Heart left ventricle (tissue), 16 donors: Measurements from ENCODE around the gene NPPC. TPM values are rescaled to one million over a fixed set of nuclear protein-coding genes. Genes with fewer than 3 reads are reported as not detected.

ENCODE experiments used
- ATAC-seq, 4 donors: fragments of 200-7000 bp; cut with Tn5 transposase; one replicate each; pipeline ENCODE4 v1.9.1; 2020 to 2022; ENCODE audit warnings: moderate library complexity in 4 of 4, mild to moderate bottlenecking in 3 of 4, moderate number of reproducible peaks in 1 of 4
- DNase-seq, 5 donors: peaks; one replicate each; pipeline ENCODE4 v3.0.0-alpha.2; 2020
- H3K27ac ChIP-seq, 12 donors: fragments of 200-600 bp; sonication (generic) in 4 of 12; one replicate each; pipeline versions ENCODE4 v1.5.0 to v1.8.0; 2016 to 2022; ENCODE audit warnings: mild to moderate bottlenecking in 2 of 12
- H3K27me3 ChIP-seq, 9 donors: fragments of 200-600 bp; sonication (generic) in 2 of 9; one replicate each; pipeline versions ENCODE4 v1.5.1 to v1.8.0; 2016 to 2022; ENCODE audit warnings: mild to moderate bottlenecking in 3 of 9
- H3K36me3 ChIP-seq, 9 donors: fragments of 200-600 bp; sonication (generic) in 2 of 9; one replicate each; pipeline versions ENCODE4 v1.5.0 to v1.8.0; 2018 to 2022; ENCODE audit warnings: mild to moderate bottlenecking in 2 of 9
- H3K4me1 ChIP-seq, 12 donors: fragments of 200-600 bp; sonication (generic) in 4 of 12; one replicate each; pipeline versions ENCODE4 v1.5.0 to v1.8.0; 2016 to 2022; ENCODE audit warnings: mild to moderate bottlenecking in 3 of 12
- H3K4me3 ChIP-seq, 12 donors: fragments of 200-600 bp; sonication (generic) in 4 of 12; one replicate each; pipeline versions ENCODE4 v1.5.0 to v1.8.0; 2017 to 2022; ENCODE audit warnings: mild to moderate bottlenecking in 9 of 12, moderate library complexity in 4 of 12
- H3K9me3 ChIP-seq, 12 donors: fragments of 200-600 bp; sonication (generic) in 4 of 12; one replicate each; pipeline versions ENCODE4 v1.5.0 to v1.8.0; 2016 to 2022; ENCODE audit warnings: mild to moderate bottlenecking in 1 of 12
- CTCF ChIP-seq, 12 donors: fragments of 200-600 bp; sonication (generic) in 4 of 12; IDR thresholded peaks; one replicate each; pipeline versions ENCODE4 v1.5.0 to v1.8.0; 2018 to 2022; ENCODE audit warnings: antibody characterized with exemption in 12 of 12, mild to moderate bottlenecking in 5 of 12
- POLR2A ChIP-seq, 2 donors: fragments of 450-650 bp; IDR thresholded peaks; one replicate each; pipeline ENCODE4 v1.6.1; 2017; ENCODE audit warnings: antibody characterized with exemption in 2 of 2, mild to moderate bottlenecking in 2 of 2, moderate library complexity in 2 of 2
- WGBS, 4 donors: extraction: QIAGEN DNeasy Blood & Tissue Kit in 2 of 4; methylation state at CpG; one replicate each; pipeline versions ENCODE4 v1.1.5 to v1.1.7; 2013 to 2018; 5-methylcytosine and 5-hydroxymethylcytosine counted together
- intact Hi-C, 10 donors: fragments of 100-400 bp; cut with DNase I; formaldehyde crosslinking; loops; one replicate each; pipeline versions ENCODE4 v1.11.1 to v1.14.2; 2022
- polyA plus RNA-seq, 2 donors: library from polyadenylated mRNA; stranded (reverse); fragments of 200-250 nt; gene quantifications; one replicate each; pipeline ENCODE4 v1.2.3, GENCODE V29; 2013
- total RNA-seq, 9 donors: library from RNA; depleted of rRNA in 2 of 9; stranded (reverse); fragments of >200 nt in 2 of 9; fragmentation: NEBNext Ultra II Directional in 3 of 9; extraction: Animal tissue kit (Norgen Biotek cat#: 25700) in 3 of 9; gene quantifications; one replicate each; pipeline versions ENCODE4 v1.1.0 to v1.2.4, GENCODE V29; 2016 to 2023
- donor health status: ischemic (EF 13 %, LVEDD 7.1; RV severe dilation, severe dysfunction).
- donor health status: healthy with polysubstance abuse.
- donor health status: DM: no; HTN: yes; CAD: no.
- donor health status: DM: no; HTN: no; CAD: no.
- donor health status: ischemic (EF 25% LVEDD 6.9; RV normal size, moderate dysfunction).
- donor health status: ischemic (EF 25% LVEDD 5.7; RV mildly dilated, moderate dysfunction).
- donor health status: healthy.
- donor health status: DM: yes; HTN: yes; CAD: no.
- donor health status: ischemic (EF 35%, LVEDD 5.7; RV mildly dilated, moderate dysfunction).
- donor health status: nonischemic (EF 11% LVEDD 7.7; RV severe dilation, severe dysfunction).
- donor health status: DM: yes; HTN: yes; CAD: no.
- donor health status: PGD.
- donor health status: ischemic (EF 29% LVEDD 5.4; RV normal size, mild dysfunction).
- donor health status: nonischemic (EF 23%, LVEDD 6.1; RV moderate dilation, normal function).

NPPC gene
- total and polyA plus RNA-seq, 11 donors, result 0.42 to 7.0 (median 1.7) TPM; not detected in 2

GRCh38 chr2:231966886-231967285, 40.7 kb upstream of the NPPC start:
- Histone ChIP-seq H3K27ac (no peak overlapping the region), H3K4me3 (no peak overlapping the region), H3K4me1 (peaks cover 0 to 25% (median 12%) of the 10 kb centered on the region in 12 donors), H3K36me3 (no peaks in the 10 kb centered on the region), H3K9me3 (no peaks in the 10 kb centered on the region), H3K27me3 (no peaks in the 10 kb centered on the region)
- TF ChIP-seq POLR2A (IDR thresholded peaks at IDR 0.05), result no peak
- TF ChIP-seq CTCF (IDR thresholded peaks at IDR 0.05), result no peak
- no peak for DNase-seq
- 70 to 80% (median 72%) methylated on average over 4 of the region's 4 CpGs for WGBS, 4 donors
- intact Hi-C loops, result no loop called here
- no peak for ATAC-seq

- Histone ChIP-seq H3K4me1 (peaks cover 0 to 30% (median 18%) of the 10 kb centered on the region in 12 donors), H3K27ac (no peak overlapping the region), H3K27me3 (no peaks in the 10 kb centered on the region), H3K4me3 (no peak overlapping the region), H3K9me3 (no peaks in the 10 kb centered on the region), H3K36me3 (no peaks in the 10 kb centered on the region)
- ATAC-seq (no peak), DNase-seq (no peak)
- intact Hi-C loops, result no loop called here
- 32 to 55% (median 48%) methylated on average over 1 of the region's 1 CpG for WGBS, 4 donors
- TF ChIP-seq CTCF (IDR thresholded peaks at IDR 0.05) (no peak), POLR2A (IDR thresholded peaks at IDR 0.05) (no peak)
Measured at GRCh38 chr2:231965102-231965501, 38.9 kb upstream of the NPPC start.

GRCh38 chr2:231961349-231962166, 35.4 kb upstream of the NPPC start, which contains the start of gene DIS3L2:
Gene DIS3L2, plus strand, starts transcription at chr2:231961713. Its CDS starts 53,215 bp downstream, at chr2:232014928.
- TF ChIP-seq CTCF (IDR thresholded peaks at IDR 0.05) (no peak), POLR2A (IDR thresholded peaks at IDR 0.05) (peak in 1 of 2 donors; percentile 56)
- H3K36me3 ChIP-seq, result no peaks in the 10 kb centered on the region
- H3K27me3 ChIP-seq, result no peaks in the 10 kb centered on the region
- intact Hi-C loops, result no loop called here
- peak; percentile 85 to 90 (median 87) for DNase-seq
- peak; percentile 93 to 99 (median 98) for ATAC-seq
- H3K4me3 ChIP-seq, result peak within 1 kb of the TSS; percentile 50 to 98 (median 80)
- WGBS, 4 donors, result 0 to 1% (median 0%) methylated on average over 48 to 83 of the region's 83 CpGs
- peak within 1 kb of the TSS; percentile 81 to 92 (median 89) for H3K27ac ChIP-seq
- H3K9me3 ChIP-seq, result no peaks in the 10 kb centered on the region
- peaks cover 0 to 30% (median 18%) of the 10 kb centered on the region in 12 donors for H3K4me1 ChIP-seq

- Histone ChIP-seq H3K9me3 (no peaks in the 10 kb centered on the region), H3K4me3 (peak overlapping the region; percentile 50 to 98 (median 80)), H3K27ac (peak overlapping the region; percentile 81 to 92 (median 89)), H3K27me3 (no peaks in the 10 kb centered on the region), H3K4me1 (peaks cover 0 to 30% (median 18%) of the 10 kb centered on the region in 12 donors), H3K36me3 (no peaks in the 10 kb centered on the region)
- ATAC-seq (peak in 2 of 4 donors; percentile 15 to 36), DNase-seq (no peak)
- WGBS, 4 donors, result 44 to 53% (median 50%) methylated on average over 18 of the region's 18 CpGs
- intact Hi-C loops, result no loop called here
- no peak for TF ChIP-seq CTCF (IDR thresholded peaks at IDR 0.05)
- no peak for TF ChIP-seq POLR2A (IDR thresholded peaks at IDR 0.05)
Measured at GRCh38 chr2:231960810-231961348, 34.7 kb upstream of the NPPC start.
